Measurements from ENCODE around the gene FHIT. TPM values are rescaled to one million over a fixed set of nuclear protein-coding genes. Genes with fewer than 3 reads are reported as not detected.

Gene FHIT
- total RNA-seq, 4 donors from 2014 or later = 5.0 to 15.3 (median 8.3) TPM

- DNase-seq (ENCODE audit: low spot score in 2 of 2) = no peak
- TF ChIP-seq POLR2A (IDR thresholded peaks at IDR 0.05) (no peak), CTCF (IDR thresholded peaks at IDR 0.05) (no peak)
- intact Hi-C loops (cut with DNase I; ENCODE audit: low total_unique reads) = no loop called here
- no peak overlapping the region for H3K4me3 ChIP-seq (ENCODE audit: low read depth, poor library complexity, severe bottlenecking)
Observed at GRCh38 chr3:60364475-60364874, 886.8 kb downstream of the FHIT start.

GRCh38 chr3:60363817-60364216, 887.4 kb downstream of the FHIT start:
- intact Hi-C loops (cut with DNase I; ENCODE audit: low total_unique reads) = no loop called here
- TF ChIP-seq POLR2A (IDR thresholded peaks at IDR 0.05) = no peak
- H3K4me3 ChIP-seq (ENCODE audit: low read depth, poor library complexity, severe bottlenecking) = no peak overlapping the region
- 84% methylated on average over 2 of the region's 2 CpGs for WGBS, 2 donors
- DNase-seq (ENCODE audit: low spot score in 2 of 2) = no peak

GRCh38 chr3:60355825-60356224, 895.4 kb downstream of the FHIT start:
- TF ChIP-seq CTCF (IDR thresholded peaks at IDR 0.05) = no peak
- TF ChIP-seq POLR2A (IDR thresholded peaks at IDR 0.05) = no peak
- DNase-seq (ENCODE audit: low spot score in 2 of 2) = no peak
- no peak overlapping the region for H3K4me3 ChIP-seq (ENCODE audit: low read depth, poor library complexity, severe bottlenecking)
- intact Hi-C loops (cut with DNase I; ENCODE audit: low total_unique reads) = no loop called here
- 46 to 88% methylated on average over 2 of the region's 2 CpGs for WGBS, 2 donors

- WGBS, 2 donors = 69 to 79% methylated on average over 1 of the region's 1 CpG
- intact Hi-C loops (cut with DNase I; ENCODE audit: low total_unique reads) = no loop called here
- no peak for TF ChIP-seq CTCF (IDR thresholded peaks at IDR 0.05)
- TF ChIP-seq POLR2A (IDR thresholded peaks at IDR 0.05) = no peak
Observed at GRCh38 chr3:60351481-60351880, 899.8 kb downstream of the FHIT start.

GRCh38 chr3:60344340-60344739, 906.9 kb downstream of the FHIT start:
- TF ChIP-seq POLR2A (IDR thresholded peaks at IDR 0.05) (no peak), CTCF (IDR thresholded peaks at IDR 0.05) (no peak)
- WGBS, 2 donors = 32 to 39% methylated on average over 3 of the region's 3 CpGs
- DNase-seq (ENCODE audit: low spot score in 2 of 2) = no peak
- intact Hi-C loops (cut with DNase I; ENCODE audit: low total_unique reads) = no loop called here
- no peak overlapping the region for H3K4me3 ChIP-seq (ENCODE audit: low read depth, poor library complexity, severe bottlenecking)

More at GRCh38 chr3:60351481-60351880, 899.8 kb downstream of the FHIT start:
- DNase-seq (ENCODE audit: low spot score in 2 of 2) = no peak
- no peak overlapping the region for H3K4me3 ChIP-seq (ENCODE audit: low read depth, poor library complexity, severe bottlenecking)

GRCh38 chr3:60343831-60344230, 907.4 kb downstream of the FHIT start:
- no peak for TF ChIP-seq CTCF (IDR thresholded peaks at IDR 0.05)
- TF ChIP-seq POLR2A (IDR thresholded peaks at IDR 0.05) = no peak
- 60 to 63% methylated on average over 2 of the region's 2 CpGs for WGBS, 2 donors
- no peak overlapping the region for H3K4me3 ChIP-seq (ENCODE audit: low read depth, poor library complexity, severe bottlenecking)
- intact Hi-C loops (cut with DNase I; ENCODE audit: low total_unique reads) = no loop called here
- no peak for DNase-seq (ENCODE audit: low spot score in 2 of 2)
